SU-DHL-6 (cell line): ENCODE data around the gene CCM2.

Experiments
- CTCF ChIP-seq: fragments of 200-600 bp; sonication (generic); IDR thresholded peaks from one replicate; pipeline ENCODE4 v1.5.1; 2017; ENCODE audit warnings: antibody characterized with exemption, mild to moderate bottlenecking, low read length, moderate library complexity; ENCODE audit not compliant: insufficient read depth, poor library complexity, severe bottlenecking
- EZH2phosphoT487 ChIP-seq: fragments of 200-600 bp; sonication (generic), shearing (Covaris generic); conservative IDR thresholded peaks from 2 replicates; pipeline ENCODE4 v1.6.1; 2018; ENCODE audit warnings: mild to moderate bottlenecking, antibody characterized with exemption, low read length, moderate library complexity, mixed read lengths

DNA sequence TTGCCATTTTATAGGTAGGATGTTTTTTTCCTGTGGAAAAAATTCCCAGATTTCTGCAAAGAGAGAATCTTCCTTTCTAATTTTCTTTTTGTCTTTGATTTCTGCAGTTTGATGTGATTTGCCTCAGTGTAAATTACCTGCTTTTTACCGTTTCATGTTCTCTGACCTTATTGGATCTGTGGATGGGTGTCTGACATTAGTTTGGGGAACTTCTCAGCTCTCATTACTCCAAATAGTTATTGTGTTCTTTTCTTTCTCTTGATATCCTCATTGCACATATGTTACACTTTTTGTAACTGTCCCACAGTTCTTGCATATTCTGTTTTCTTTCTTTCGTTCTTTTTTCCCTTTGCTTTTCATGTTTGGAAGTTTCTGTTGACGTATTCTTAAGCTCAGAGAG, 60.3 kb downstream of the CCM2 start:
- TF ChIP-seq CTCF (no peak), EZH2phosphoT487 (no peak)
